Hematopoietic multipotent progenitor cell treated with erythropoietin and hydrocortisone succinate and interleukin-3 and kit ligand, for 15 days (in vitro differentiated cells): Measurements from ENCODE around the gene ABCA7.

Experiments
- DNase-seq: peaks from one replicate; pipeline ENCODE4 v3.0.0-alpha.2; 2015; ENCODE audit warnings: low spot score

The ABCA7 gene

GRCh38 chr19:1040476-1041271, 767 bp downstream of the ABCA7 start:
- peak; percentile 97 for DNase-seq

GRCh38 chr19:1041272-1041834, 1.4 kb downstream of the ABCA7 start:
- no peak for DNase-seq

GRCh38 chr19:1041835-1042685, 2.2 kb downstream of the ABCA7 start:
- DNase-seq: no peak

GRCh38 chr19:1042689-1043511, 3.0 kb downstream of the ABCA7 start:
- DNase-seq: no peak

GRCh38 chr19:1045247-1045603, 5.3 kb downstream of the ABCA7 start:
- peak; percentile 83 for DNase-seq

- no peak for DNase-seq
These were observed 6.3 kb downstream of the ABCA7 start for GRCh38 chr19:1046117-1046626.

- DNase-seq: no peak
These were observed 7.2 kb downstream of the ABCA7 start for GRCh38 chr19:1046836-1047695.

GRCh38 chr19:1047696-1048147, 7.8 kb downstream of the ABCA7 start:
- no peak for DNase-seq

- no peak for DNase-seq
These were observed 9.2 kb downstream of the ABCA7 start for GRCh38 chr19:1049106-1049505.

- no peak for DNase-seq
These were observed 9.9 kb downstream of the ABCA7 start for GRCh38 chr19:1049800-1050199.

GRCh38 chr19:1050989-1051788, 11.3 kb downstream of the ABCA7 start:
- no peak for DNase-seq

- no peak for DNase-seq
These were observed 11.9 kb downstream of the ABCA7 start for GRCh38 chr19:1051791-1052190.

- no peak for DNase-seq
These were observed 12.6 kb downstream of the ABCA7 start for GRCh38 chr19:1052349-1052975.

- DNase-seq: no peak
These were observed 13.5 kb downstream of the ABCA7 start for GRCh38 chr19:1053176-1054101.

- DNase-seq: no peak
These were observed 14.5 kb downstream of the ABCA7 start for GRCh38 chr19:1054102-1055027.

GRCh38 chr19:1055028-1055425, 15.1 kb downstream of the ABCA7 start:
- no peak for DNase-seq
